Upper lobe of left lung (tissue), 4 donors: ENCODE measurements around the gene C2orf81.

Experiments
- POLR2A ChIP-seq, 4 donors: fragments of 450-650 bp; IDR thresholded peaks; one replicate each; pipeline ENCODE4 v1.5.1; 2016 to 2017; ENCODE audit warnings: antibody characterized with exemption in 4 of 4, mild to moderate bottlenecking in 2 of 4
- TF ChIP-seq, protein P1 (sequence below), 6 experiments: fragments of 450-650 bp in 4 of 6; fragments of 200-600 bp in 2 of 6; sonication (generic) in 2 of 6; IDR thresholded peaks; one replicate each; pipeline ENCODE4 v1.5.1; 2016 to 2019; ENCODE audit warnings: antibody characterized with exemption in 6 of 6

DNA sequence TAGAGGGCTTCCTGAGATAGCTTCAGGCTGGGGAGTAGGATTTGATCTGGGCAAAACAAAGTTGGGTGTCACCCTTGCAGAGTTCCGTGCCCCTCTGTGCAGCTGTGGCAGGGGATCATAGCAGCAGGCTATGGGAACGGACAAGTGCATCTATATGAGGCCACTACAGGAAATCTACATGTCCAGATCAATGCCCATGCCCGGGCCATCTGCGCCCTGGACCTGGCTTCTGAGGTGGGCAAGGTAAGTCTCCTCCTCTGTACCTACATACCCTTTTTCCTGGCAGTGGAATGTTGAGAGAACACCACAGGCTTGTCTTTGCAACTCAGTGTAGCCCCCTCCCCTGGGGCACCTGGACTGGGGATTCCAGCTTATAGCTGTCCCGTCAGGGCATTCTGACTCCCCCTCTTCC, 3.6 kb upstream of the C2orf81 start:
- TF ChIP-seq, protein P1, sequence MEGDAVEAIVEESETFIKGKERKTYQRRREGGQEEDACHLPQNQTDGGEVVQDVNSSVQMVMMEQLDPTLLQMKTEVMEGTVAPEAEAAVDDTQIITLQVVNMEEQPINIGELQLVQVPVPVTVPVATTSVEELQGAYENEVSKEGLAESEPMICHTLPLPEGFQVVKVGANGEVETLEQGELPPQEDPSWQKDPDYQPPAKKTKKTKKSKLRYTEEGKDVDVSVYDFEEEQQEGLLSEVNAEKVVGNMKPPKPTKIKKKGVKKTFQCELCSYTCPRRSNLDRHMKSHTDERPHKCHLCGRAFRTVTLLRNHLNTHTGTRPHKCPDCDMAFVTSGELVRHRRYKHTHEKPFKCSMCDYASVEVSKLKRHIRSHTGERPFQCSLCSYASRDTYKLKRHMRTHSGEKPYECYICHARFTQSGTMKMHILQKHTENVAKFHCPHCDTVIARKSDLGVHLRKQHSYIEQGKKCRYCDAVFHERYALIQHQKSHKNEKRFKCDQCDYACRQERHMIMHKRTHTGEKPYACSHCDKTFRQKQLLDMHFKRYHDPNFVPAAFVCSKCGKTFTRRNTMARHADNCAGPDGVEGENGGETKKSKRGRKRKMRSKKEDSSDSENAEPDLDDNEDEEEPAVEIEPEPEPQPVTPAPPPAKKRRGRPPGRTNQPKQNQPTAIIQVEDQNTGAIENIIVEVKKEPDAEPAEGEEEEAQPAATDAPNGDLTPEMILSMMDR (IDR thresholded peaks at IDR 0.05): no peak
- TF ChIP-seq POLR2A (IDR thresholded peaks at IDR 0.05): no peak
